OCI-LY3 (cell line): Measurements from ENCODE around the gene NRXN2.

Experiments used
- CTCF ChIP-seq: fragments of 200-600, 300-600 bp; sonication (generic); IDR thresholded peaks from 2 replicates; pipeline ENCODE4 v1.5.1; 2014; ENCODE audit warnings: antibody characterized with exemption, low read length, low read depth
- EZH2phosphoT487 ChIP-seq: fragments of 200-600 bp; shearing (Covaris generic); IDR thresholded peaks from 2 replicates; pipeline ENCODE4 v1.6.1; 2018; ENCODE audit warnings: antibody characterized with exemption, mixed run types, low read depth

- TF ChIP-seq CTCF: no peak
- no peak for TF ChIP-seq EZH2phosphoT487
Observed at GRCh38 chr11:64654958-64655541, 67.9 kb downstream of the NRXN2 start.
